HCT116 (cell line): Measurements from ENCODE around the gene MICU2. TPM values are rescaled to one million over a fixed set of nuclear protein-coding genes. Genes with fewer than 3 reads are reported as not detected.

Source experiments
- ATAC-seq: fragments of 200-7000 bp; cut with Tn5 transposase; 2 replicates; pipeline ENCODE4 v1.9.1; 2020; ENCODE audit warnings: mild to moderate bottlenecking, moderate library complexity
- BruUV-seq: library from RNA; stranded (reverse); fragments of 400-500 nt; replicated peaks from 2 replicates; lab custom pipeline; 2021; lab: Mats Ljungman, UMichigan
- CTCF ChIA-PET: fragments of 300-600 bp; sonication (Branson Sonifier 250); formaldehyde crosslinking; loops from one replicate; lab custom pipeline; 2021; ENCODE audit warnings: antibody characterized with exemption; lab: Charles Lee
- POLR2A ChIA-PET: fragments of 300-600, 350-600 bp; sonication (Branson Sonifier 250); formaldehyde crosslinking; loops from one replicate; lab custom pipeline; 2021; ENCODE audit warnings: antibody characterized with exemption; lab: Charles Lee
- RAD21 ChIA-PET, 2 experiments: fragments of 300-600 bp; sonication (Branson Sonifier 250); formaldehyde crosslinking; loops; one replicate each; lab custom pipeline; 2023; ENCODE audit warnings: low total read pairs in 2 of 2; ENCODE audit not compliant: uncharacterized antibody in 2 of 2, unreplicated experiment in 2 of 2, low non-redundant PET in 1 of 2; lab: Charles Lee
- DNase-seq: peaks from one replicate; pipeline ENCODE4 v3.0.0-alpha.2; 2010; ENCODE audit warnings: low read depth, low spot score
- H2AFZ ChIP-seq: fragments of 200-600 bp; shearing (Covaris generic), sonication (generic); 2 replicates; pipeline ENCODE4 v1.6.1; 2017; ENCODE audit warnings: low read depth, mixed run types, mixed read lengths, antibody characterized with exemption, low read length; ENCODE audit not compliant: poor library complexity, severe bottlenecking
- H3K27ac ChIP-seq: 2 replicates; pipeline ENCODE4 v1.5.1; 2012; ENCODE audit warnings: low read depth, low read length
- H3K27me3 ChIP-seq: fragments of 200-600 bp; sonication (generic); 2 replicates; pipeline ENCODE4 v1.6.1; 2016; ENCODE audit warnings: mixed run types, low read length, mixed read lengths; ENCODE audit not compliant: insufficient read depth
- H3K36me3 ChIP-seq, 2 experiments: fragments of 200-500 bp in 1 of 2; fragments of 200-600 bp in 1 of 2; sonication (Bioruptor generic) in 1 of 2; sonication (generic) in 1 of 2; 2 replicates each; pipeline versions ENCODE4 v1.5.1 to v1.6.1; 2014 to 2016; ENCODE audit warnings: low read length in 2 of 2, inconsistent platforms in 1 of 2, mixed read lengths in 1 of 2, mixed run types in 1 of 2; ENCODE audit not compliant: insufficient read depth in 2 of 2, control insufficient read depth in 1 of 2
- H3K4me1 ChIP-seq, 2 experiments: fragments of 200-600 bp in 1 of 2; sonication (generic) in 1 of 2; 2 replicates each; pipeline versions ENCODE4 v1.5.1 to v1.6.1; 2012 to 2017; ENCODE audit warnings: low read length in 2 of 2, inconsistent platforms in 1 of 2, mild to moderate bottlenecking in 1 of 2, mixed read lengths in 1 of 2, mixed run types in 1 of 2, moderate library complexity in 1 of 2; ENCODE audit not compliant: insufficient read depth in 2 of 2, control insufficient read depth in 1 of 2
- H3K4me2 ChIP-seq: fragments of 200-600 bp; sonication (generic); 2 replicates; pipeline ENCODE4 v1.6.1; 2017; ENCODE audit warnings: mixed run types, low read length, mixed read lengths
- H3K4me3 ChIP-seq, 2 experiments: fragments of 200-600 bp in 1 of 2; sonication (generic) in 1 of 2; replicated peaks in 1 of 2; 2 replicates each; pipeline ENCODE4 v1.5.1; 2011 to 2016; ENCODE audit warnings: low read length in 2 of 2, control low read depth in 1 of 2, low read depth in 1 of 2, mild to moderate bottlenecking in 1 of 2, mixed read lengths in 1 of 2, mixed run types in 1 of 2
- H3K79me2 ChIP-seq: fragments of 200-600 bp; sonication (generic); 2 replicates; pipeline ENCODE4 v1.6.1; 2017; ENCODE audit warnings: mild to moderate bottlenecking, mixed run types, low read length, moderate library complexity, mixed read lengths; ENCODE audit not compliant: insufficient read depth
- H3K9ac ChIP-seq: fragments of 200-600 bp; sonication (generic); 2 replicates; pipeline ENCODE4 v1.6.1; 2016; ENCODE audit warnings: low read length, mixed read lengths
- H3K9me2 ChIP-seq: fragments of 200-600 bp; sonication (generic), shearing (Covaris generic); 2 replicates; pipeline ENCODE4 v1.6.1; 2017; ENCODE audit warnings: mixed run types, mild to moderate bottlenecking, moderate library complexity; ENCODE audit not compliant: insufficient read depth
- H3K9me3 ChIP-seq, 2 experiments: fragments of 200-500 bp in 1 of 2; fragments of 200-600 bp in 1 of 2; sonication (Bioruptor generic) in 1 of 2; sonication (generic) in 1 of 2; 2 replicates each; pipeline ENCODE4 v1.6.1; 2014 to 2017; ENCODE audit warnings: low read length in 2 of 2, mixed read lengths in 2 of 2, inconsistent platforms in 1 of 2, low read depth in 1 of 2, mild to moderate bottlenecking in 1 of 2, mixed run types in 1 of 2, moderate library complexity in 1 of 2; ENCODE audit not compliant: control insufficient read depth in 1 of 2, insufficient read depth in 1 of 2
- H4K20me1 ChIP-seq: fragments of 200-600 bp; sonication (generic), shearing (Covaris generic); 2 replicates; pipeline ENCODE4 v1.6.1; 2017; ENCODE audit warnings: mixed run types, mild to moderate bottlenecking, moderate library complexity; ENCODE audit not compliant: insufficient read depth
- ATF3 ChIP-seq: IDR thresholded peaks from 2 replicates; pipeline ENCODE4 v1.6.1; 2012
- EGR1 ChIP-seq: IDR thresholded peaks from 2 replicates; pipeline ENCODE4 v1.6.1; 2012; ENCODE audit warnings: low read depth
- EZH2 ChIP-seq: fragments of 200-600 bp; sonication (generic); IDR thresholded peaks from 2 replicates; pipeline ENCODE4 v1.6.1; 2017; ENCODE audit warnings: antibody characterized with exemption, mixed run types
- EZH2phosphoT487 ChIP-seq: fragments of 200-600 bp; IDR thresholded peaks from 2 replicates; pipeline ENCODE4 v1.6.1; 2018; ENCODE audit warnings: antibody characterized with exemption, borderline replicate concordance
- FOSL1 ChIP-seq: IDR thresholded peaks from 2 replicates; pipeline ENCODE4 v1.6.1; 2012; ENCODE audit warnings: low read depth
- JUND ChIP-seq: IDR thresholded peaks from 2 replicates; pipeline ENCODE4 v1.6.1; 2012
- POLR2AphosphoS5 ChIP-seq: IDR thresholded peaks from 2 replicates; pipeline ENCODE4 v1.6.1; 2011; ENCODE audit warnings: mild to moderate bottlenecking, low read depth, low read length, moderate library complexity
- RAD21 ChIP-seq: IDR thresholded peaks from 2 replicates; pipeline ENCODE4 v1.6.1; 2012; ENCODE audit warnings: low read depth, mild to moderate bottlenecking
- SIN3A ChIP-seq: IDR thresholded peaks from 2 replicates; pipeline ENCODE4 v1.6.1; 2012; ENCODE audit warnings: low read depth
- YY1 ChIP-seq: IDR thresholded peaks from 2 replicates; pipeline ENCODE4 v1.6.1; 2011; ENCODE audit warnings: low read length, low read depth, moderate library complexity, mild to moderate bottlenecking; ENCODE audit not compliant: insufficient replicate concordance; ENCODE audit errors: extremely low read depth
- ZBTB33 ChIP-seq: IDR thresholded peaks from 2 replicates; pipeline ENCODE4 v1.6.1; 2011; ENCODE audit warnings: mild to moderate bottlenecking, low read length, moderate library complexity; ENCODE audit not compliant: insufficient replicate concordance; ENCODE audit errors: extremely low read depth
- ZFX ChIP-seq: fragments of 450-650 bp; IDR thresholded peaks from 2 replicates; pipeline ENCODE4 v1.6.1; 2017
- ZNF274 ChIP-seq: fragments of 200-500 bp; sonication (Bioruptor generic); IDR thresholded peaks from 2 replicates; pipeline ENCODE4 v1.6.1; 2014; ENCODE audit warnings: mild to moderate bottlenecking, low read depth, low read length, inconsistent platforms
- intact Hi-C: fragments of 100-400 bp; cut with micrococcal nuclease; formaldehyde crosslinking; loops from 2 replicates; pipeline ENCODE4 v1.10.0; 2022
- total RNA-seq: library from RNA; stranded (reverse); gene quantifications from one replicate; pipeline ENCODE4 v1.2.1, GENCODE V29; 2021; ENCODE audit not compliant: unreplicated experiment
- TF ChIP-seq, protein P1 (sequence below): IDR thresholded peaks from 2 replicates; pipeline ENCODE4 v1.6.1; 2012; ENCODE audit warnings: low read depth

The MICU2 gene
- total RNA-seq, 1 experiment from 2014 or later, result 41.0 TPM

- TF ChIP-seq ZBTB33, result peak; percentile 94
- peak; percentile 74; the same call in 1 of the 2 replicates for TF ChIP-seq EGR1
- no peak for TF ChIP-seq ATF3
- peak; percentile 95 for TF ChIP-seq YY1
- no peak for TF ChIP-seq RAD21
- no peak for TF ChIP-seq EZH2phosphoT487
- TF ChIP-seq JUND, result no peak
- TF ChIP-seq ZFX, result peak; percentile 89
- TF ChIP-seq FOSL1, result no peak
- no peak for TF ChIP-seq ZNF274
Observed at GRCh38 chr13:21603531-21604448, at the start of gene MICU2 (continued).

GRCh38 chr13:21641629-21642028, 37.7 kb upstream of the MICU2 start:
- no peaks in the 10 kb centered on the region for H3K27me3 ChIP-seq
- CTCF ChIA-PET, result no interaction called here
- no peak overlapping the region for H3K9ac ChIP-seq
- RAD21 ChIA-PET, result no interaction called here
- no peak overlapping the region for H3K4me3 ChIP-seq
- H3K36me3 ChIP-seq, result no peaks in the 10 kb centered on the region
- H2AFZ ChIP-seq, result no peak overlapping the region
- no peaks in the 10 kb centered on the region for H3K79me2 ChIP-seq
- H4K20me1 ChIP-seq, result no peaks in the 10 kb centered on the region
- no peak overlapping the region for H3K27ac ChIP-seq
- intact Hi-C loops, result no loop called here
- DNase-seq, result no peak
- TF ChIP-seq YY1, result no peak
- TF ChIP-seq SIN3A, result no peak
- TF ChIP-seq EZH2, result no peak
- no peak for TF ChIP-seq POLR2AphosphoS5
- TF ChIP-seq, protein P1, sequence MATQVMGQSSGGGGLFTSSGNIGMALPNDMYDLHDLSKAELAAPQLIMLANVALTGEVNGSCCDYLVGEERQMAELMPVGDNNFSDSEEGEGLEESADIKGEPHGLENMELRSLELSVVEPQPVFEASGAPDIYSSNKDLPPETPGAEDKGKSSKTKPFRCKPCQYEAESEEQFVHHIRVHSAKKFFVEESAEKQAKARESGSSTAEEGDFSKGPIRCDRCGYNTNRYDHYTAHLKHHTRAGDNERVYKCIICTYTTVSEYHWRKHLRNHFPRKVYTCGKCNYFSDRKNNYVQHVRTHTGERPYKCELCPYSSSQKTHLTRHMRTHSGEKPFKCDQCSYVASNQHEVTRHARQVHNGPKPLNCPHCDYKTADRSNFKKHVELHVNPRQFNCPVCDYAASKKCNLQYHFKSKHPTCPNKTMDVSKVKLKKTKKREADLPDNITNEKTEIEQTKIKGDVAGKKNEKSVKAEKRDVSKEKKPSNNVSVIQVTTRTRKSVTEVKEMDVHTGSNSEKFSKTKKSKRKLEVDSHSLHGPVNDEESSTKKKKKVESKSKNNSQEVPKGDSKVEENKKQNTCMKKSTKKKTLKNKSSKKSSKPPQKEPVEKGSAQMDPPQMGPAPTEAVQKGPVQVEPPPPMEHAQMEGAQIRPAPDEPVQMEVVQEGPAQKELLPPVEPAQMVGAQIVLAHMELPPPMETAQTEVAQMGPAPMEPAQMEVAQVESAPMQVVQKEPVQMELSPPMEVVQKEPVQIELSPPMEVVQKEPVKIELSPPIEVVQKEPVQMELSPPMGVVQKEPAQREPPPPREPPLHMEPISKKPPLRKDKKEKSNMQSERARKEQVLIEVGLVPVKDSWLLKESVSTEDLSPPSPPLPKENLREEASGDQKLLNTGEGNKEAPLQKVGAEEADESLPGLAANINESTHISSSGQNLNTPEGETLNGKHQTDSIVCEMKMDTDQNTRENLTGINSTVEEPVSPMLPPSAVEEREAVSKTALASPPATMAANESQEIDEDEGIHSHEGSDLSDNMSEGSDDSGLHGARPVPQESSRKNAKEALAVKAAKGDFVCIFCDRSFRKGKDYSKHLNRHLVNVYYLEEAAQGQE, result no peak
- BruUV-seq, result no TSS peak
- H3K9me3 ChIP-seq, result no peaks in the 10 kb centered on the region
- no peak for ATAC-seq
- POLR2A ChIA-PET, result no interaction called here
- H3K4me2 ChIP-seq, result no peak overlapping the region
- H3K4me1 ChIP-seq, result peaks cover 13 to 16% of the 10 kb centered on the region in 2 experiments
- H3K9me2 ChIP-seq, result no peaks in the 10 kb centered on the region
